Measurements from ENCODE around the gene CHORDC1. TPM values are rescaled to one million over a fixed set of nuclear protein-coding genes. Genes with fewer than 3 reads are reported as not detected.

The CHORDC1 gene
- total and polyA plus RNA-seq, 10 of the 15 experiments (the other 5 are each of a cell fraction or from before 2014, with no cell fraction given) = 32.6 to 108 (median 54.3) TPM

DNA sequence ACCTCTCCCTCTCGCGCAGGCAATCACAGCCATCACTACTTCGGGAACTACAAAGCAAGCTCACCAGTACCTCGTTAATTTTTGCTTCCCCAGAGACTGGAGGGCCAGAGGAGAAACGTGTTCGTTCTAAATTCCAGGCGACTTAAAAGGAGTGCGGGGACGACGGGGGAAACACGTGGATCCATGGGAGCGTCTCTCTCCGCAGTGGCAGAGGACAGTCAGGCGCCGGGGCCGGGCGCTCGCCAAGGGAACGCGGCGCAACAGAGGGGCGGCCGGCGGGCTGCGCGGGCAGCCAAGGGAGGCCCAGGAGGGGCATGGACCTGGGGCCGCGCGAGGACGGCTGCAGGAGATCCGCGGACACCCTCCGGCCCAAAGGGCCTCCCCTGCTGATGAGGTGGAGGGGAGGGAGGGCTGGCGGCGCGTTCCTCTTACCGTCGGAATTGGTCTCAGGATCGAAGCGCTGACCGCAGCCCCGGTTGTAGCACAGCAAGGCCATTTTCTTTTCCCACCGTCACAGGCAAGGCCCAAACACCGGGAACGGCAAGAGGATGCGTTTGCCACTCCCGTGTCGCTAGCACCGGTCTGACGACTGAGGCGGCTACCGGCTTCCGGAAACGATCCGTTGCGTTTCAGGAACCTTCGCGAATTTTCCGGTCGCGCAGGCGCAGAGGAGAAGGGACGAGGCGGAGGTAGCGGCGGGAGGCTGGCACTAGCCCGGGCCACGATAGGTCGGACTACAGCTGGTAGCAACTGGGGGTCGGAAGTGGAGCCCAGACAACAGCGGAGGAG, at the start of gene CHORDC1 (continued):
- TF ChIP-seq E2F8 (IDR thresholded peaks at IDR 0.05; ENCODE audit: low read depth, partially characterized antibody) = no peak
- TF ChIP-seq ELK1 (IDR thresholded peaks at IDR 0.05; ENCODE audit: low read depth, low read length) = peak; percentile 61
- no peak for TF ChIP-seq NR2C2 (IDR thresholded peaks at IDR 0.05; ENCODE audit: borderline replicate concordance, control insufficient read depth, insufficient read length, low read depth)
- peak; percentile 90 for TF ChIP-seq POLR2A (IDR thresholded peaks at IDR 0.05; ENCODE audit: low read depth, low read length)
- no peak for TF ChIP-seq PKNOX1 (IDR thresholded peaks at IDR 0.05)
- no peak; the same call in 1 of the 2 replicates for TF ChIP-seq ZNF207 (IDR thresholded peaks at IDR 0.05; ENCODE audit: borderline replicate concordance)
- TF ChIP-seq, protein P1, sequence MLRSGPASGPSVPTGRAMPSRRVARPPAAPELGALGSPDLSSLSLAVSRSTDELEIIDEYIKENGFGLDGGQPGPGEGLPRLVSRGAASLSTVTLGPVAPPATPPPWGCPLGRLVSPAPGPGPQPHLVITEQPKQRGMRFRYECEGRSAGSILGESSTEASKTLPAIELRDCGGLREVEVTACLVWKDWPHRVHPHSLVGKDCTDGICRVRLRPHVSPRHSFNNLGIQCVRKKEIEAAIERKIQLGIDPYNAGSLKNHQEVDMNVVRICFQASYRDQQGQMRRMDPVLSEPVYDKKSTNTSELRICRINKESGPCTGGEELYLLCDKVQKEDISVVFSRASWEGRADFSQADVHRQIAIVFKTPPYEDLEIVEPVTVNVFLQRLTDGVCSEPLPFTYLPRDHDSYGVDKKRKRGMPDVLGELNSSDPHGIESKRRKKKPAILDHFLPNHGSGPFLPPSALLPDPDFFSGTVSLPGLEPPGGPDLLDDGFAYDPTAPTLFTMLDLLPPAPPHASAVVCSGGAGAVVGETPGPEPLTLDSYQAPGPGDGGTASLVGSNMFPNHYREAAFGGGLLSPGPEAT (IDR thresholded peaks at IDR 0.05; ENCODE audit: low read depth) = no peak
- TF ChIP-seq CREB1 (IDR thresholded peaks at IDR 0.05; ENCODE audit: low read depth) = peak; percentile 82
- TF ChIP-seq SP1 (IDR thresholded peaks at IDR 0.05; ENCODE audit: low read depth, low read length) = no peak
- peak; percentile 72; the same call in 1 of the 2 replicates for TF ChIP-seq LARP7 (IDR thresholded peaks at IDR 0.05)
- no peak for TF ChIP-seq KDM1A (IDR thresholded peaks at IDR 0.05; ENCODE audit: borderline replicate concordance)
- peak; percentile 93 for TF ChIP-seq SMAD5 (IDR thresholded peaks at IDR 0.05; ENCODE audit: low read depth)
- TF ChIP-seq, protein P2, sequence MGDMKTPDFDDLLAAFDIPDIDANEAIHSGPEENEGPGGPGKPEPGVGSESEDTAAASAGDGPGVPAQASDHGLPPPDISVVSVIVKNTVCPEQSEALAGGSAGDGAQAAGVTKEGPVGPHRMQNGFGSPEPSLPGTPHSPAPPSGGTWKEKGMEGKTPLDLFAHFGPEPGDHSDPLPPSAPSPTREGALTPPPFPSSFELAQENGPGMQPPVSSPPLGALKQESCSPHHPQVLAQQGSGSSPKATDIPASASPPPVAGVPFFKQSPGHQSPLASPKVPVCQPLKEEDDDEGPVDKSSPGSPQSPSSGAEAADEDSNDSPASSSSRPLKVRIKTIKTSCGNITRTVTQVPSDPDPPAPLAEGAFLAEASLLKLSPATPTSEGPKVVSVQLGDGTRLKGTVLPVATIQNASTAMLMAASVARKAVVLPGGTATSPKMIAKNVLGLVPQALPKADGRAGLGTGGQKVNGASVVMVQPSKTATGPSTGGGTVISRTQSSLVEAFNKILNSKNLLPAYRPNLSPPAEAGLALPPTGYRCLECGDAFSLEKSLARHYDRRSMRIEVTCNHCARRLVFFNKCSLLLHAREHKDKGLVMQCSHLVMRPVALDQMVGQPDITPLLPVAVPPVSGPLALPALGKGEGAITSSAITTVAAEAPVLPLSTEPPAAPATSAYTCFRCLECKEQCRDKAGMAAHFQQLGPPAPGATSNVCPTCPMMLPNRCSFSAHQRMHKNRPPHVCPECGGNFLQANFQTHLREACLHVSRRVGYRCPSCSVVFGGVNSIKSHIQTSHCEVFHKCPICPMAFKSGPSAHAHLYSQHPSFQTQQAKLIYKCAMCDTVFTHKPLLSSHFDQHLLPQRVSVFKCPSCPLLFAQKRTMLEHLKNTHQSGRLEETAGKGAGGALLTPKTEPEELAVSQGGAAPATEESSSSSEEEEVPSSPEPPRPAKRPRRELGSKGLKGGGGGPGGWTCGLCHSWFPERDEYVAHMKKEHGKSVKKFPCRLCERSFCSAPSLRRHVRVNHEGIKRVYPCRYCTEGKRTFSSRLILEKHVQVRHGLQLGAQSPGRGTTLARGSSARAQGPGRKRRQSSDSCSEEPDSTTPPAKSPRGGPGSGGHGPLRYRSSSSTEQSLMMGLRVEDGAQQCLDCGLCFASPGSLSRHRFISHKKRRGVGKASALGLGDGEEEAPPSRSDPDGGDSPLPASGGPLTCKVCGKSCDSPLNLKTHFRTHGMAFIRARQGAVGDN (IDR thresholded peaks at IDR 0.05) = no peak
- no peak for TF ChIP-seq ZNF622 (IDR thresholded peaks at IDR 0.05)
- 0 out of 2 replicates have a peak, but pooled peaks have one; percentile 45 for TF ChIP-seq RB1 (IDR thresholded peaks at IDR 0.05; ENCODE audit: borderline replicate concordance)
- no peak for TF ChIP-seq NR2C1 (IDR thresholded peaks at IDR 0.05)
- no peak for TF ChIP-seq BRCA1 (IDR thresholded peaks at IDR 0.05; ENCODE audit: low read depth, low read length)
- TF ChIP-seq, protein P3, sequence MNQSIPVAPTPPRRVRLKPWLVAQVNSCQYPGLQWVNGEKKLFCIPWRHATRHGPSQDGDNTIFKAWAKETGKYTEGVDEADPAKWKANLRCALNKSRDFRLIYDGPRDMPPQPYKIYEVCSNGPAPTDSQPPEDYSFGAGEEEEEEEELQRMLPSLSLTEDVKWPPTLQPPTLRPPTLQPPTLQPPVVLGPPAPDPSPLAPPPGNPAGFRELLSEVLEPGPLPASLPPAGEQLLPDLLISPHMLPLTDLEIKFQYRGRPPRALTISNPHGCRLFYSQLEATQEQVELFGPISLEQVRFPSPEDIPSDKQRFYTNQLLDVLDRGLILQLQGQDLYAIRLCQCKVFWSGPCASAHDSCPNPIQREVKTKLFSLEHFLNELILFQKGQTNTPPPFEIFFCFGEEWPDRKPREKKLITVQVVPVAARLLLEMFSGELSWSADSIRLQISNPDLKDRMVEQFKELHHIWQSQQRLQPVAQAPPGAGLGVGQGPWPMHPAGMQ (IDR thresholded peaks at IDR 0.05; ENCODE audit: borderline replicate concordance) = no peak

Measured in GM12878 (cell line).